Fibroblast of skin of left biceps (primary cell): ENCODE measurements around the gene RNU1-3.
"Not testable (repeated sequence)": the region's sequence is repeated elsewhere in the genome, so short reads cannot be mapped to it uniquely, and the experiment has no call there.

ENCODE experiments used
- DNase-seq, 2 experiments: peaks; one replicate each; pipeline ENCODE4 v3.0.0-alpha.2; 2013; ENCODE audit warnings: low read depth in 2 of 2

Gene RNU1-3

DNA sequence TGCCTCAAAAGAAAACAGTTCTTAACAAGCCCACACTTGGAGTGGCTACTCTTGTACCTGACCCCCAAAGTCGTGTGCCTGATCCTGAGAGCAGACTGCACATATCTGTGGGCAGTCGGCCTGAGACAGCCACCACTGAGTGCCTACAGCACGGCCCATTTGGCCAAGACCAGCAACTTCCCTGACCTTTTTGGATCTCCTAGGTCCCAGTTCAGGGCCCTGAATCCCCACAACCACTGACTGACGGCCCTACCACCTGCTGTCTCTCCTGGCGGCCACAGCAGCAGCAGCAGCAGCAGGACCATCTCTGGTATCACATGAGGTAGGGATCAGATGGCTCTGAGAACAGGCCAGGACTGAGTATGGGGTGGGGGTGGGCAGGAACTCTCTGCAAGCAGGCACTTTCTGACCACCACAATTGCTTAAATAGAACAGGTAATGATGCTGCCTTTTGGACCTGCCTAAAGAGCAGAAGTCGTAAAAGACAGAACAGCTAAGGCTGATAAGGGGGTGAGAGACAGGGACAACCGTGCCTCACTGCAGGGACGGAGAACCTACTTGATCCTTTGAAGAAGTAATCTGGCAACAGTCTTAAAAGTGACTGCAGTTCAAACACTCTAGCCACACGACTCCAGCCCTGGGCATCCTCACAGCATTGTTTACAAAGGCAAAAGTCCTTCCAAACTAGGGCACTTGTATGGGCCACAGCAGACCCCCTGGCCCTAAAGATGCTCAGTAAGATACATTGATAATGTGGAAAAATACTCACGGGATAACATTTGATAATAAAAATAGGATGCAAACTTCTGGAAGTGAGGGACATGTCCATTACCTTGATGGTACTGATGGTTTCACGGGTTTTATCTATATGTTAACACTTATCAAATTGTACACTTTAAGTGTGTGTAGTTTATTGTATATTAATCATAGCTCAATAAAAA lies 27.4 kb downstream of the RNU1-3 start:
- not testable (repeated sequence) for DNase-seq

GRCh38 chr1:16637941-16638778 lies 28.6 kb downstream of the RNU1-3 start:
- not testable (repeated sequence) for DNase-seq

DNA sequence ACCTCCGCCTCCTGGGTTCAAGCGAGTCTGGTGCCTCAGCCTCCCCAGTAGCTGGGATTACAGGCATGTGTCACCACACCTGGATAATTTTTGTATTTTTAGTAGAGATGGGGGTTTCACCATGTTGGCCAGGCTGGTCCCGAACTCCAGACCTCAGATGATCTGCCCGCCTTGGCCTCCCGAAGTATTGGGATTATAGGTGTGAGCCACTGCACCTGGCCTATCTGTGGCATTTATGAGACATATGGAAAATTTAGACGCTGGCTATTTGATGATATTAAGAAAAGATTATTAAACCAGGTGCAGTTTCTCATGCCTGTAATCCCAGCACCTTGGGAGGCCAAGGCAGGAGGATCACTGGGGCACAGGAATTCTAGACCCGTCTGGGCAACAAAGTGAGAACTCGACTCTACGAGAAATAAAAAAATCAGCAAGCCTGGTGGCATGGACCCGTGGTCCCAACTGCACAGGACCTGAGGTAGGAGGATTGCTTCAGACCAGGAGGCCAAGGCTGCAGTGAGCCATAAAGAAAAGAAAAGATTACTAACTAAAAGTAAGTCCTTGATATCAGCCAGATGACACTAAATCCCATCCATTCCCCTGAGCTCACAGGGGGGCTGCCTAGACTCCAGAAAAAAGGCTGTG lies 30.1 kb downstream of the RNU1-3 start:
- DNase-seq, result not testable (repeated sequence)

DNA sequence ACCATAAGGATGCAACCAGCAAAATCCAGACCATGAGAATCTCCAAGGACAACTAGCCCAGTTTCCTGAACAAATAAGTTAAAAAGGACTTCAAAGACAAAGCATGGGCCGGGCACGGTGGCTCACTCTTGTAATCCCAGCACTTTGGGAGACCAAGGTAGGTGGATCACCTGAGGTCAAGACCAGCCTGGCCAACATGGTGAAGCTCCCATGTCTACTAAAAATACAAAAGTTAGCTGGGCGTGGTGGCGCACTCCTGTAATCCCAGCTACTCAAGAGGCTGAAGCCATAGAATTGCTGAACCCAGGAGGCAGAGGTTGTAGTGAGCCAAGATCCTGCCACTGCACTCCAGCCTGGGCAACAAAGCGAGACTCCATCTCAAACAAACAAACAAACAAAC lies 30.8 kb downstream of the RNU1-3 start:
- not testable (repeated sequence) for DNase-seq

- not testable (repeated sequence) for DNase-seq
Measured at GRCh38 chr1:16633540-16634282, 33.0 kb downstream of the RNU1-3 start.

- not testable (repeated sequence) for DNase-seq
Measured at GRCh38 chr1:16632044-16632850, 34.5 kb downstream of the RNU1-3 start.

DNA sequence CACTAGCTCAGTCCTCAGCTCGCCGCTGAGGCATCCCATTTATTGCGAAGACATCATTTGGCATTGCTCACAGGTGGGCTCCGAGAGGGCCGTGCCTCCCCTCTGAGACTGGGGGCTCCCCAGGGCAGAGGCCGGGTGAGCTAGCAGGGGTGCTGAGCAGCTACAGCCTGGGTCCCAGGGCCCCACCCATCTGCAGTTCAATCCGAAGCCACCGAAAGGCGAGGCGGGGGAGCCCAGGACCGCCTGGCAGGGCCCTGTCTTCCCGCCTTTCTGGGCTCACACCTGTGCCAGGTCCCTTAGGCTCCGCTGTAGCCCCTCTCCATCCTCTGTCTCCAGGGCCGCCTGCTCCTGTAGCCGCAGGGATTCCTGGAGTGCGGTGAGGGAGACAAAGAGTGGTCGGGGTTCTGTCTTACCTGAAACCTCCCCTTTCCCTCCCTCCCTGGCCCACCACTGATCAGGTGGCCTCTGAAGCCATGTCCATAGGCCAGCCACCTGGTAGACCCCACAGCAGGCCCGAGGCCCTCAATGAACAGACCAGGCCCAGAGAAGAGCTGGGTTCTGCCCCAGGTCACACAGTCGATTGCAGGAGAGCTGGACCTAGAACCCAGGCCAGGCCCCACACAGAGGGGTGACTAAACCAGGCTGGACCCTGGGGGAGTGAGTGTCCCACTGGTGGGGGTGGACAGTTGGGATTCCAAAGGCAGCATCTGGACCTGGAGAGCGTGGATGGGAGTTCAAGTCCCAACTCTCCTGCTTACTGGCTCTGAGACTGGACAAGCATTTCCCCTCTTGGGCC lies 35.3 kb downstream of the RNU1-3 start:
- DNase-seq, result no peak

DNA sequence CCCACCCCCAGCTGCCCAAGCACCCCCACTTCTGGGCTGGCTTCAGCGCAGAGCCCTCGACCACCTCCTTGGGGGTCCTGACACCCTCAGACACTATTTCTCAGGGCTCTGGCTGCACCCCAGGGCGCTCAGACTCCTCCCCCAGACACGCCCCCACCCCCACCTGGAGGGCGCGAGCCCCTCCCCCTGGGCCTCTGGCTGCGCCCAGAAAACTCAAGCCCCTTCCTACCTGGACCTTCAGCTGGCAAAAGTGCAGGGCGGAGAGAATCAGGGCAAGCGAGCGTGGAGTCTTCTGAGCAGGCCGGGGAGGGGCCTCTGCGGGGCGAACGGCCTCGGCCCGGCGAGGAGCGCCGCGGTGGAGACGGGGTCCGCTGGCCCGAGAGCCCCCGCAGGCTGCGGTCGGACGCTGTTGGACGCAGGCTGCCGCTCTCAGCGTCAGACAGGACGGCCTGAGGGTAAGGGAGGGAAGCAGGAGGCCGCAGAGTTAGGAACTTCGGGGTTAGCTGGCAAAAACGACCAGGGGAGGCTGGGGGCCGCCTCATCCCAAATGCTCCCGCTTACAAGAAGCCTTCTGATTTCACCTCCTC lies 36.0 kb downstream of the RNU1-3 start:
- no peak for DNase-seq

DNA sequence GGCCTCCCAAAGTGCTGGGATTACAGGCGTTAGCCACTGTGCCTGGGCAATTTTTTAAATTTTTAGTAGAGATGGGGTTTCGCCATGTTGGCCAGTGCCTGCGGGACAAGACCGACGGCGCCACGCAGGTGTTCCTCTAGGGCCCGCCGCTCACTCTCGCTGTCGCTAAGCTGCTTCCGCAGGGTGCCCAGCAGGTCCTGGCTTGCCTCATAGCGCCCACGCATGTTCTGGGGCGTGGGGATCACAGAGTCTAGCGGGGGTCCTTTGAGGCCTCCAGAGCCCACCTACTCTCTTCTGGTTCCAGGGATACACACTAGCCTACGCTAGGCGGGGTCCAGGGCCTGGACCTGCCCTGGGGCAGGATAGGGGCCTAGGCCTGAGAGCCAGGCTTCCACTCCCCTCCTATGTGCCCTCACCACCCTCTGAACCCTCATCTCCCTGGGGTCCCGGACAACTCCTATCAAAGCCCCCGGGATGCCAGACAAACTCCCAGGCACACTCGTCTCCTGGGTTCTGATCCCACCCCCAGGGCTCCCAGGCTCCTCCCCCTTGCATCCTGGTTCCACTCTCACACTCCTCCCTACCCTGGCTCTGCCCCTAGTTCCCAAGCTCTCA lies 36.7 kb downstream of the RNU1-3 start:
- not testable (repeated sequence) for DNase-seq

GRCh38 chr1:16628361-16629111 lies 38.2 kb downstream of the RNU1-3 start:
- no peak for DNase-seq

DNA sequence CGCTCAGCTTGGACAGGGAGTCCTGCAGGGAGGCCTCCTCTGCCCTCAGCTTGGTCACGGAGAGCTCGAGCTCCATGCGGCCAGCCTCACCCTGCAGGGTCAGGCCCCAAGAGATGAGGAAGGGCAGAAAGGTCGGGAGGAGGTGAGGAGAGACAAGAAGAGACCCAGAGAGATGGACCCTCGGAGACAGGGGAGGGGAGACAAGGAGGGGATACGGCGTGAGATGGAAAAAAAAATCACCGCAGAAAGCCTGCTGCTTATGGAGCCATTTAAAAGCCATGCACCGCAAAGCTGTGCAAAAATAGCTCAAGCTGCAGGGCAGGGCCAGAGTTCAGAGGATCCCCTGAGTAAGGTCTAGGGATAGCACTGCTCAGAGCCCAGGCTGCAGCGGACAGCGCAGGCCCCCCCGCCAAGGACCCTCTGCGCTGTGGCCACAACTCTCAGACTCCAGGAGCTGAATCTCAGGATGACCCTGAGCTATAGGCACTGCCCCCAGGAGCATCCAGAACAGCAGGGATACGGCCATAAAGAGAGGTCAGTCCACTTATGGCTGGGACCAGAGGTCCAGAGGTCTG lies 40.3 kb downstream of the RNU1-3 start:
- DNase-seq, result not testable (repeated sequence)

- no peak for DNase-seq
Measured at GRCh38 chr1:16625497-16626408, 41.0 kb downstream of the RNU1-3 start.

DNA sequence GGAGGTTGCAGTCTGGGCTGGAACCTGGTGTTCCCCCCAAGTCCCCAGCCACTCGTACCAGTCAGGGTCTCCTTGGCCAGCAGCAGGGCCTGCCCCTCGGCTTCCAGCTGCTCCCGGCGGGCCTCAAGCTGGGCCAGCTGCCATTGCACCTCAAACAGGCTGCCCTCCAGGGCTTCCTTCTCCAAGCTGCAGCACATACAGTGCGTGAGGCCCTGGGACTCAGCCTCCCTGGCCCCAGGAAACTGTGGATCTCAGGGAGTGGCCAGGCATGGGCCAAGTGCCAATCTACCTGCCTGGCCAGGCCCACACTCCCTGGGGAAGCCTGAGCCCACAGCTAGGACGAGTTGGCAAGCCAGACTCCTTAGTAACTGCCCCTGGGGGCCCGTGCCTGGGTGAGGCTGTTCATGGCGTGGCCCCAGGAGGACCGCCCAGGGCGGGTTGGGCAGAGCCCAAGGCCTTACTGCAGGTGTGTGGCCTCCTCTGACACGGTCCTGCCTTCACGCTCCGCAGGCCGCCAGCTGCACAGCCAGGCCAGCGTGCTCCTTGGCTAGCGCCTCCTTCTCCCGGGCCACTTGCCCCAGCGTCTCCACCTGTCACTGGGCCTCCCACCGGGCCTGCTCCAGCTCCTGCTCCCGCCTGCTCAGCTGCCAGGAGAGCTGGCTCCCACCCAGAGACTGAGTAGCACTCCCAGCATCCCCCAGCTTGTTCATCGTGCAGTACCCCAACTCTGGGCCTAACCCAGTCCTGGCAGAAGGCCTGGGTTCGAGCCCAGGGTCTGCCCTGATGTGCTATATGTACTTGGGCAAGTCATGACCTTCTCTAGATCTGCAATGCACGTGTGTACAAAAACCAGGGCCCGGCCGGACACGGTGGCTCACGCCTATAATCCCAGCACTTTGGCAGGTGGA lies 42.7 kb downstream of the RNU1-3 start:
- not testable (repeated sequence) for DNase-seq

DNA sequence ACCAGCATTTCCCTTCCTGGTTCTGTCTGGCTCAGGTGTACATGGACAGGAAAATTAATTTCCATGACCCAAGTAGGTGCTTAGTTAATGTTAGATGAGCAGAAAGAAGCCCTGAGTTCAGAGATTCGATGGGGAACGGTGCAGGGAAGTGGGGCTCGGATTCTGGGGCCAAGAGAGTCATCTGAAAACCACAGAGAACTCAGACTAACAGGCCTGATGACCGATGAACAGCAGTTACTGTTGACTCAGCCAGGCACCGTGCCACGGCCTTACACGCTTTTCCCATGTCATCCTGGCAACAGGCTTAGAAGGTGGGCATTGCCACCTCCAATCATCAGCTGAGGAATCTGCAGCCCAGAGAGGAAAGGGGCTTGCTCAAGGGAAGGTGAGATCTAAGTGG lies 43.4 kb downstream of the RNU1-3 start:
- not testable (repeated sequence) for DNase-seq

- DNase-seq, result not testable (repeated sequence)
Measured at GRCh38 chr1:16621681-16622315, 45.0 kb downstream of the RNU1-3 start.
